WTC11 (cell line): ENCODE results near the gene FILIP1L. TPM values are rescaled to one million over a fixed set of nuclear protein-coding genes. Genes with fewer than 3 reads are reported as not detected.

Source experiments
- ATAC-seq: fragments of 200-7000 bp; cut with Tn5 transposase; 2 replicates; pipeline ENCODE4 v1.10.0; 2021; ENCODE audit warnings: mild to moderate bottlenecking, moderate library complexity
- CTCF ChIA-PET: fragments of 300-600 bp; sonication (Branson Sonifier 250); formaldehyde crosslinking; loops from one replicate; lab custom pipeline; 2021; ENCODE audit warnings: antibody characterized with exemption; lab: Charles Lee
- POLR2A ChIA-PET: fragments of 350-600 bp; sonication (Branson Sonifier 250); formaldehyde crosslinking; loops from one replicate; lab custom pipeline; 2021; ENCODE audit warnings: antibody characterized with exemption; lab: Charles Lee
- DNase-seq: peaks from one replicate; pipeline ENCODE4 v3.0.0; 2021; ENCODE audit warnings: low spot score
- H3K27ac Mint-ChIP-seq: 2 replicates; pipeline ENCODE4 v1.8.0; 2021; ENCODE audit warnings: mixed read lengths
- H3K27me3 Mint-ChIP-seq: 2 replicates; pipeline ENCODE4 v1.8.0; 2021; ENCODE audit warnings: low read depth, mild to moderate bottlenecking, moderate library complexity, mixed read lengths
- H3K36me3 Mint-ChIP-seq: 2 replicates; pipeline ENCODE4 v1.8.0; 2021; ENCODE audit warnings: mixed read lengths
- H3K4me1 Mint-ChIP-seq: 2 replicates; pipeline ENCODE4 v1.8.0; 2022; ENCODE audit warnings: mixed read lengths
- H3K4me3 Mint-ChIP-seq: 2 replicates; pipeline ENCODE4 v1.8.0; 2021; ENCODE audit warnings: mild to moderate bottlenecking, moderate library complexity, mixed read lengths
- H3K9me3 Mint-ChIP-seq: 2 replicates; pipeline ENCODE4 v1.8.0; 2021; ENCODE audit warnings: mixed read lengths
- CREB1 ChIP-seq: sonication (generic); formaldehyde crosslinking; IDR thresholded peaks from 2 replicates; pipeline ENCODE4 v1.8.0; 2023; ENCODE audit warnings: mild to moderate bottlenecking, missing genetic modification reagents
- EMX1 ChIP-seq: fragments of 250-450 bp; sonication (Bioruptor Pico); IDR thresholded peaks from 2 replicates; pipeline ENCODE4 v1.8.0; 2021; ENCODE audit warnings: mild to moderate bottlenecking
- ETV6 ChIP-seq: sonication (generic); formaldehyde crosslinking; IDR thresholded peaks from 2 replicates; pipeline ENCODE4 v1.8.1; 2022; ENCODE audit warnings: mild to moderate bottlenecking, missing genetic modification reagents
- FOXJ3 ChIP-seq: sonication (generic); formaldehyde crosslinking; IDR thresholded peaks from 2 replicates; pipeline ENCODE4 v1.9.0; 2021; ENCODE audit warnings: missing genetic modification reagents, mild to moderate bottlenecking, borderline replicate concordance
- GRHL2 ChIP-seq: fragments of 250-450 bp; sonication (Bioruptor Pico); IDR thresholded peaks from 2 replicates; pipeline ENCODE4 v1.8.0; 2022; ENCODE audit warnings: mild to moderate bottlenecking, moderate library complexity; ENCODE audit not compliant: insufficient replicate concordance, severe bottlenecking
- HMGA2 ChIP-seq: fragments of 250-450 bp; sonication (Bioruptor Pico); IDR thresholded peaks from 2 replicates; pipeline ENCODE4 v1.4.0; 2021; ENCODE audit warnings: mild to moderate bottlenecking, moderate library complexity
- JUN ChIP-seq: sonication (generic); formaldehyde crosslinking; IDR thresholded peaks from 2 replicates; pipeline ENCODE4 v1.8.0; 2023; ENCODE audit warnings: mild to moderate bottlenecking, missing genetic modification reagents
- MYBL2 ChIP-seq: sonication (generic); formaldehyde crosslinking; IDR thresholded peaks from 2 replicates; pipeline ENCODE4 v1.8.1; 2023; ENCODE audit warnings: mild to moderate bottlenecking, moderate library complexity, missing genetic modification reagents
- NR2C2 ChIP-seq: sonication (generic); formaldehyde crosslinking; IDR thresholded peaks from 2 replicates; pipeline ENCODE4 v1.8.0; 2022; ENCODE audit warnings: mild to moderate bottlenecking, missing genetic modification reagents
- OVOL2 ChIP-seq: fragments of 250-450 bp; sonication (Bioruptor Pico); IDR thresholded peaks from 2 replicates; pipeline ENCODE4 v1.9.0; 2021; ENCODE audit warnings: mild to moderate bottlenecking, borderline replicate concordance
- TEAD4 ChIP-seq: sonication (generic); formaldehyde crosslinking; IDR thresholded peaks from 2 replicates; pipeline ENCODE4 v1.8.0; 2022; ENCODE audit warnings: mild to moderate bottlenecking, missing genetic modification reagents
- ZBTB43 ChIP-seq: sonication (generic); formaldehyde crosslinking; IDR thresholded peaks from 2 replicates; pipeline ENCODE4 v1.8.1; 2023; ENCODE audit warnings: mild to moderate bottlenecking, missing genetic modification reagents
- ZNF281 ChIP-seq: sonication (generic); formaldehyde crosslinking; IDR thresholded peaks from 2 replicates; pipeline ENCODE4 v1.8.0; 2023; ENCODE audit warnings: mild to moderate bottlenecking, missing genetic modification reagents
- ZNF423 ChIP-seq: fragments of 250-450 bp; sonication (Bioruptor Pico); IDR thresholded peaks from 2 replicates; pipeline ENCODE4 v2.1.2; 2022; ENCODE audit warnings: mild to moderate bottlenecking, moderate library complexity
- total RNA-seq: library from RNA; stranded (reverse); gene quantifications from 3 replicates; pipeline ENCODE4 v1.2.3, GENCODE V29; 2021
- TF ChIP-seq, protein P1 (sequence below): fragments of 250-450 bp; sonication (Bioruptor Pico); IDR thresholded peaks from 2 replicates; pipeline ENCODE4 v1.9.0; 2021; ENCODE audit warnings: mild to moderate bottlenecking, borderline replicate concordance
- TF ChIP-seq, protein P2 (sequence below): fragments of 250-450 bp; sonication (Bioruptor Pico); IDR thresholded peaks from 2 replicates; pipeline ENCODE4 v1.9.0; 2021; ENCODE audit warnings: moderate library complexity, mild to moderate bottlenecking, inconsistent platforms, borderline replicate concordance
- TF ChIP-seq, protein P3 (sequence below): sonication (generic); formaldehyde crosslinking; IDR thresholded peaks from 2 replicates; pipeline ENCODE4 v1.8.0; 2022; ENCODE audit warnings: mild to moderate bottlenecking, missing genetic modification reagents

Gene FILIP1L
- total RNA-seq, 1 experiment from 2014 or later = 0.17 TPM

DNA sequence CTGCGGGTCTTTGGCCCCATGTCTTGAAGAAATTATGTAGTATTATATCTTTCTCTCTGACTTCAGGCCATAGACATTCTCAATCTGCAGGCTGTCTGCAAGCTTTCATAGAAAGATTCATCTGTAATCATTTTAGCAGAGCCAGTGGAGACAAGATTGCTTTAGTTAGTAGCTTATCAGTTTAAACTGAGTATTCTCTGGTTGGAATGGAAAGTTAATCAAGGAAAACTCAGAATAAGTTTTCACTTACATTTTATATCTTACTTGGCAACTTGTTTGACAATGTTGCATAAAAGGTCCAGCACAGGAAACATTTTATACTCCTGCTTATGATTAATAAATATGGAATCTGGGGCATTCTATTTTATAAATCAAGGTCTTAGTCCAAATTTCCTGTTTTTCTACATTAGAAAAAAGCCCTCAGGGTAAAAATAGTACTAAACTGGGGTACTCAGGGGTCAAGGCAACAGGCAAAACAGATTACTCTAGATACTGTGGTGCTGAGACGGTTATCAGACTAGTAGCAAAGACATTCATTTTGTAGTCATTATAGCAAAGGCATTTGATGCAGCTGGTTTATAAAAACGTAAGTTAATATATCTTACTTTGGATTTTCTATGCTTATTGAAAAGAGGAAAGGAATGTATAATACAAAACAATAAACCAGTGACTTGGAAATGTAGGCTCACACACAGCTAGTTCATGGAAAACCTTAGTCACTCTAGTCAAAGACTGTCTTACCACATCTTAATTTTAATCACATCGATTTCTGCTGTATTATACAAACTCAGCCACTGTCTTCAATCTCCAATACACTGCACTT is 45.2 kb upstream of the FILIP1L start:
- ChIA-PET POLR2A (no interaction called here), CTCF (interaction anchor here (0.6 kb wide), 1 partner anchor 328 kb away, joined by 3 read pairs; no protein-coding TSS in a partner anchor)
- H3K9me3 Mint-ChIP-seq = peaks cover 15% of the 10 kb centered on the region
- no peak for ATAC-seq
- no peak for TF ChIP-seq JUN (CRISPR knock-in tag)
- TF ChIP-seq, protein P1, sequence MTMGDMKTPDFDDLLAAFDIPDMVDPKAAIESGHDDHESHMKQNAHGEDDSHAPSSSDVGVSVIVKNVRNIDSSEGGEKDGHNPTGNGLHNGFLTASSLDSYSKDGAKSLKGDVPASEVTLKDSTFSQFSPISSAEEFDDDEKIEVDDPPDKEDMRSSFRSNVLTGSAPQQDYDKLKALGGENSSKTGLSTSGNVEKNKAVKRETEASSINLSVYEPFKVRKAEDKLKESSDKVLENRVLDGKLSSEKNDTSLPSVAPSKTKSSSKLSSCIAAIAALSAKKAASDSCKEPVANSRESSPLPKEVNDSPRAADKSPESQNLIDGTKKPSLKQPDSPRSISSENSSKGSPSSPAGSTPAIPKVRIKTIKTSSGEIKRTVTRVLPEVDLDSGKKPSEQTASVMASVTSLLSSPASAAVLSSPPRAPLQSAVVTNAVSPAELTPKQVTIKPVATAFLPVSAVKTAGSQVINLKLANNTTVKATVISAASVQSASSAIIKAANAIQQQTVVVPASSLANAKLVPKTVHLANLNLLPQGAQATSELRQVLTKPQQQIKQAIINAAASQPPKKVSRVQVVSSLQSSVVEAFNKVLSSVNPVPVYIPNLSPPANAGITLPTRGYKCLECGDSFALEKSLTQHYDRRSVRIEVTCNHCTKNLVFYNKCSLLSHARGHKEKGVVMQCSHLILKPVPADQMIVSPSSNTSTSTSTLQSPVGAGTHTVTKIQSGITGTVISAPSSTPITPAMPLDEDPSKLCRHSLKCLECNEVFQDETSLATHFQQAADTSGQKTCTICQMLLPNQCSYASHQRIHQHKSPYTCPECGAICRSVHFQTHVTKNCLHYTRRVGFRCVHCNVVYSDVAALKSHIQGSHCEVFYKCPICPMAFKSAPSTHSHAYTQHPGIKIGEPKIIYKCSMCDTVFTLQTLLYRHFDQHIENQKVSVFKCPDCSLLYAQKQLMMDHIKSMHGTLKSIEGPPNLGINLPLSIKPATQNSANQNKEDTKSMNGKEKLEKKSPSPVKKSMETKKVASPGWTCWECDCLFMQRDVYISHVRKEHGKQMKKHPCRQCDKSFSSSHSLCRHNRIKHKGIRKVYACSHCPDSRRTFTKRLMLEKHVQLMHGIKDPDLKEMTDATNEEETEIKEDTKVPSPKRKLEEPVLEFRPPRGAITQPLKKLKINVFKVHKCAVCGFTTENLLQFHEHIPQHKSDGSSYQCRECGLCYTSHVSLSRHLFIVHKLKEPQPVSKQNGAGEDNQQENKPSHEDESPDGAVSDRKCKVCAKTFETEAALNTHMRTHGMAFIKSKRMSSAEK = no peak
- no peak for TF ChIP-seq OVOL2 (CRISPR knock-in tag)
- TF ChIP-seq, protein P2, sequence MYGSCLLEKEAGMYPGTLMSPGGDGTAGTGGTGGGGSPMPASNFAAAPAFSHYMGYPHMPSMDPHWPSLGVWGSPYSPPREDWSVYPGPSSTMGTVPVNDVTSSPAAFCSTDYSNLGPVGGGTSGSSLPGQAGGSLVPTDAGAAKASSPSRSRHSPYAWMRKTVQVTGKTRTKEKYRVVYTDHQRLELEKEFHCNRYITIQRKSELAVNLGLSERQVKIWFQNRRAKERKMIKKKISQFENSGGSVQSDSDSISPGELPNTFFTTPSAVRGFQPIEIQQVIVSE (CRISPR knock-in tag) = no peak
- TF ChIP-seq ZNF423 (CRISPR knock-in tag) = no peak
- no peak for TF ChIP-seq ZBTB43 (CRISPR knock-in tag)
- TF ChIP-seq FOXJ3 (CRISPR knock-in tag) = no peak
- TF ChIP-seq, protein P3, sequence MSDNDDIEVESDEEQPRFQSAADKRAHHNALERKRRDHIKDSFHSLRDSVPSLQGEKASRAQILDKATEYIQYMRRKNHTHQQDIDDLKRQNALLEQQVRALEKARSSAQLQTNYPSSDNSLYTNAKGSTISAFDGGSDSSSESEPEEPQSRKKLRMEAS (CRISPR knock-in tag) = no peak
- TF ChIP-seq GRHL2 = no peak
- TF ChIP-seq CREB1 (CRISPR knock-in tag) = no peak
- no peak for TF ChIP-seq MYBL2 (CRISPR knock-in tag)
- no peak for TF ChIP-seq TEAD4 (CRISPR knock-in tag)
- TF ChIP-seq HMGA2 (CRISPR knock-in tag) = no peak
- no peak for TF ChIP-seq ZNF281 (CRISPR knock-in tag)
- no peak for TF ChIP-seq NR2C2 (CRISPR knock-in tag)
- TF ChIP-seq EMX1 (CRISPR knock-in tag) = no peak
- no peak for TF ChIP-seq ETV6
- DNase-seq = no peak
- H3K4me1 Mint-ChIP-seq = no peaks in the 10 kb centered on the region
- H3K27me3 Mint-ChIP-seq = no peaks in the 10 kb centered on the region
- H3K36me3 Mint-ChIP-seq = peaks cover 17% of the 10 kb centered on the region
- no peak overlapping the region for H3K4me3 Mint-ChIP-seq
- H3K27ac Mint-ChIP-seq = no peak overlapping the region
